Subcutaneous abdominal adipose tissue (tissue), 5 donors: ENCODE data around the gene SLC35D1.

Experiments used
- H3K27ac ChIP-seq: one replicate; pipeline ENCODE4 v1.7.0; 2013; ENCODE audit warnings: low read depth, mild to moderate bottlenecking, inconsistent platforms, low read length, moderate library complexity
- H3K27me3 ChIP-seq, 5 donors: one replicate each; pipeline ENCODE4 v1.7.0; 2013; ENCODE audit warnings: low read length in 5 of 5, inconsistent platforms in 1 of 5; ENCODE audit not compliant: control insufficient read depth in 5 of 5, insufficient read depth in 4 of 5
- H3K36me3 ChIP-seq, 5 donors: one replicate each; pipeline ENCODE4 v1.7.0; 2013; ENCODE audit warnings: low read length in 5 of 5; ENCODE audit not compliant: control insufficient read depth in 5 of 5, insufficient read depth in 5 of 5
- H3K4me1 ChIP-seq, 5 donors: one replicate each; pipeline ENCODE4 v1.7.0; 2013; ENCODE audit warnings: low read length in 5 of 5, mild to moderate bottlenecking in 3 of 5, moderate library complexity in 1 of 5; ENCODE audit not compliant: control insufficient read depth in 5 of 5, insufficient read depth in 5 of 5
- H3K4me3 ChIP-seq, 5 donors: one replicate each; pipeline ENCODE4 v1.7.0; 2013; ENCODE audit warnings: low read length in 5 of 5, low read depth in 1 of 5
- H3K9ac ChIP-seq, 5 donors: one replicate each; pipeline ENCODE4 v1.7.0; 2013; ENCODE audit warnings: low read length in 5 of 5, mild to moderate bottlenecking in 4 of 5, moderate library complexity in 3 of 5
- H3K9me3 ChIP-seq, 5 donors: one replicate each; pipeline ENCODE4 v1.7.0; 2013; ENCODE audit warnings: low read length in 5 of 5; ENCODE audit not compliant: control insufficient read depth in 5 of 5
- donor health status: healthy.
- donor health status: healthy.
- donor health status: healthy.
- donor health status: healthy.
- donor health status: healthy.

The SLC35D1 gene

DNA sequence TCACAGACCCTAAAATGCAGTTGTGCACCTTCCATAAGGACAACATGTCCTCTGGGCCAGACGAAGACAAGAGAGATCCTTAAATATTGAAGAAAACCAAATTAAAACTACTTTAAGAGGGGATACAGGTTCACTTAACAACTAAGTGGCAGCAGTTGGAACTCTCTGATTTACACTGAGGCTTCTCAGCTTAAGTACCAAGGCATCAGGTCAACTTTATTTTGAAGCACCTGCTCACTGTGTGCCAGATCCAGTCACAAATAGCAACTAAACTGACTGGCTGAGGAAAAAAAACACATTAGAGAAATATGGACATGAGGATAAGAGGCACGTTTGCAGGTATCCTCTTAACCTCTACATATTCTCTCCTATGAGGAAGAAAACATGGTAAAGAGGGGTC, 33.2 kb downstream of the SLC35D1 start:
- H3K9ac ChIP-seq, result no peak overlapping the region
- no peaks in the 10 kb centered on the region for H3K27me3 ChIP-seq
- H3K4me1 ChIP-seq, result peaks cover 0 to 15% (median 0%) of the 10 kb centered on the region in 5 donors
- no peaks in the 10 kb centered on the region for H3K9me3 ChIP-seq
- H3K36me3 ChIP-seq, result peaks cover 20 to 34% (median 25%) of the 10 kb centered on the region in 5 donors
- no peak overlapping the region for H3K27ac ChIP-seq
- no peak overlapping the region for H3K4me3 ChIP-seq

DNA sequence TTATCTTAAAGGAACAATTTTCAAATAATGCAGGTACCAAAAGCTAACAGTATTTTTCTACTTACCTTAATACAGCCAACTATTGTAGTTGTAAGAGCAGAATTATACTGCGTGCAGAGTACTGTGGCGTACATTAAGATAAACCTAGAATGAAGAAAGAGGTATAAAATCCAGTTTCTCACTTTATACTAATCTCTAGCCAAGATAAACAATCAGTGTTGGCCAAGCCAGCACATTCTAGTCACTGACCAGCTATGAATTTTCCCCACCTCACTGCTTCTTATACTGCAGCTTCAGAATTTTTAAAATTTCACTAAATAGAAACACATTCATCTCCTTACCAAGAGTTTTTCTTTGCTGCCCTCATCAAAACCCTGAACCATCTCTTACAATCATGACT, 33.6 kb downstream of the SLC35D1 start:
- H3K27me3 ChIP-seq, result no peaks in the 10 kb centered on the region
- no peak overlapping the region for H3K9ac ChIP-seq
- peaks cover 20 to 34% (median 25%) of the 10 kb centered on the region in 5 donors for H3K36me3 ChIP-seq
- no peaks in the 10 kb centered on the region for H3K9me3 ChIP-seq
- H3K27ac ChIP-seq, result peak overlapping the region; percentile 21
- H3K4me1 ChIP-seq, result peaks cover 0 to 15% (median 0%) of the 10 kb centered on the region in 5 donors
- no peak overlapping the region for H3K4me3 ChIP-seq

DNA sequence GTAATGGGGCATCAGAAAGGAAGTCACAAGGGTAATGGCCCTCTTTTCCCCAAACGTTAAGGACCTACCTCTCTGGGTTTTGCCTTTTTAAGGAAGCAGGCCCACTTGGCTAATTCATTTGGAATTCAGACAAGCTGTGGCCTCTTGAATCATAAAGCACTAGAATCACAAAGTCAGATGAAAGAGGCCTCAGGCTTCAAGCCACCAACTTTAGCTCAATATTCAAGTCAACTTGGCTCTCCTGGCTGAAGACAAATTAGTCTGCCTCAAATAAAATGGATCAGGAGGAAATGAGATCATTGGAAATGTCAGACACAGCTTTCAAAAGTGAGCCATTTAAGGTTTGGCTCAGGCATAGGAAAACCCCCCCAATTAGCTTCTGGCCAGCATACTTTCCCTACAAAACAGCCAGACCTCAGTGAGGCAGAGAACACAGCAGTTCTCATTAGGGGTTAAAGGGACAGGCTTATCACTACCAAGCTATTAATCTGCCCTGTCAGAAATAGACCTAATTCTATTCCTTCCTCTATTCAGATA, 34.3 kb downstream of the SLC35D1 start:
- H3K36me3 ChIP-seq, result peaks cover 20 to 31% (median 25%) of the 10 kb centered on the region in 5 donors
- no peak overlapping the region for H3K4me3 ChIP-seq
- H3K27me3 ChIP-seq, result no peaks in the 10 kb centered on the region
- H3K9ac ChIP-seq, result peak overlapping the region in 1 of 5 donors; percentile 58
- H3K27ac ChIP-seq, result peak overlapping the region; percentile 21
- H3K9me3 ChIP-seq, result no peaks in the 10 kb centered on the region
- H3K4me1 ChIP-seq, result peaks cover 0 to 15% (median 0%) of the 10 kb centered on the region in 5 donors

DNA sequence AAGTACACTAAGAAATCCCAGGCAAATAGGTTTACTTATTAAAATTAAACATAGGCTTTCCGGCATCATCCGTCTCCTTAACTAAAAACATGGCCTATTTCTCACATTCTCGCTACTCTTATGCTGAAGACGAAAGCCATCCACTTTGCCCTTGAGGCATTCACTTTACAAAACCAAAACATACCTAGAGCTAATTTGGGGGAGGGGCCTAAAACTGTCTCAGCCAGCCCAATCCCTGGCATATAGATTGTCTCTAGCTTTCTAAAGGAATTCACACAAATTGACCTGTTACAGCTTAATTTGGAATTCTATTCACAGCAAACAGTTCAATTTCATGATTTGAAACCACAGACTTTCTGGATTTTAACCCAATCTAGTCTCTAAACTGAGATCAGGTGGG, 34.8 kb downstream of the SLC35D1 start:
- Histone ChIP-seq H3K27me3 (no peaks in the 10 kb centered on the region), H3K4me1 (peaks cover 0 to 15% (median 0%) of the 10 kb centered on the region in 5 donors), H3K9me3 (no peaks in the 10 kb centered on the region), H3K9ac (no peak overlapping the region), H3K4me3 (no peak overlapping the region), H3K36me3 (peaks cover 20 to 30% (median 25%) of the 10 kb centered on the region in 5 donors), H3K27ac (peak overlapping the region; percentile 21)

DNA sequence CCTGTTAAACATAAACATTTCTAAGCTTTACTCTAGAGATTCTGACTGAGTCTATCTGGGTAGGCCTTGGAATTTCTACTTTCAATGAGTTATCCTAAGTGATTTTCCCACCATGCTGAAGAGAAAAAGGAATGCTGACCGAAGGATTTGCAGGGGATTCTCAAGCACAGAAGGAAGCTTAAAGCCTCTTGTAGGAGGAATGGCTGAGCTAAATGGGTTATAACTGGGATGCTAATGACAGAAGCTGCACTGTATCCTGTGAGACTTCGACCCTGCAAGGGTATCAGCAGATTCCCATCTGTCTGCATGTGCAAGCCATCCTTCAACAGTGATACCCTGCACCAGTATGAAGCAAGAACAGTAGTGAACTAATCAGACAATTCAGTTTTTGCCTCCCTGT, 35.4 kb downstream of the SLC35D1 start:
- Histone ChIP-seq H3K27ac (no peak overlapping the region), H3K27me3 (no peaks in the 10 kb centered on the region), H3K36me3 (peaks cover 20 to 30% (median 25%) of the 10 kb centered on the region in 5 donors), H3K4me3 (no peak overlapping the region), H3K9ac (no peak overlapping the region), H3K9me3 (no peaks in the 10 kb centered on the region), H3K4me1 (peaks cover 0 to 15% (median 0%) of the 10 kb centered on the region in 5 donors)

DNA sequence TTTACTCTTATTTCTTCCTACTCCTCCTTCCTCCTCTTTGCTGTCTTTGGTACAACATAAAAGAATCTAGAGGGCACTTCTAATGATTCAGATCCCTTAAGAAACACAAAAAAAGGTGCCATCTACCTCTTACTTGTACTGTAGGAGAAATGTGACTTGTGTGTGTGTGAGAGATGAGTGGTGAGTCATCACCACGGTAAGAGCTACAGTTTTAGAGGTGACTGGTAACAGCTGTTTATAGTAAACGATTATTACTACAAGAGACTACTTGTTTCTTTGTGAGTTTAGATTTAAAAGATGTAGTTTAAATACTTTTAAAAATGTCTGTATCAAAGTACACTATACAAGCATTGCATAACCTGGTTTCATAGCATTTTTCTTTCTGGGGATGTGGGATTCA, 40.4 kb downstream of the SLC35D1 start:
- H3K27me3 ChIP-seq, result no peaks in the 10 kb centered on the region
- H3K4me1 ChIP-seq, result no peaks in the 10 kb centered on the region
- H3K36me3 ChIP-seq, result peaks cover 7 to 20% (median 12%) of the 10 kb centered on the region in 5 donors
- H3K9ac ChIP-seq, result no peak overlapping the region
- no peak overlapping the region for H3K27ac ChIP-seq
- H3K4me3 ChIP-seq, result no peak overlapping the region
- no peaks in the 10 kb centered on the region for H3K9me3 ChIP-seq

DNA sequence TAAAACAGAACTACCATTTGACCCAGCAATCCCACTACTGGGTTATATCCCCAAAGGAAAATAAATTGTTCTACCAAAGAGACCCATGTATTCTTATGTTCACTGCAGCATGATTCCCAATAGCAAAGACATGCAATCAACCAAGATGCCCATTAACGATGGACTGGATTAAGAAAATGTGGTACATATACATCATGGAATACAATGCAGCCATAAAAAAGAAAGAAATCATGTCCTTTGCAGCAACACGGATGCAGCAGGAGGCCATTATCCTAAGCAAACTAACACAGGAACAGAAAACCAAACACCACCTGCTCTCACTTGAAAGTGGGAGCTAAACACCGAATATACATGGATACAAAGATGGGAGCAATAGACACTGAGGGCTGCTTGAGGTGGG, 44.2 kb downstream of the SLC35D1 start:
- no peak overlapping the region for H3K9ac ChIP-seq
- peaks cover 8 to 24% (median 9%) of the 10 kb centered on the region in 5 donors for H3K36me3 ChIP-seq
- H3K27me3 ChIP-seq, result no peaks in the 10 kb centered on the region

DNA sequence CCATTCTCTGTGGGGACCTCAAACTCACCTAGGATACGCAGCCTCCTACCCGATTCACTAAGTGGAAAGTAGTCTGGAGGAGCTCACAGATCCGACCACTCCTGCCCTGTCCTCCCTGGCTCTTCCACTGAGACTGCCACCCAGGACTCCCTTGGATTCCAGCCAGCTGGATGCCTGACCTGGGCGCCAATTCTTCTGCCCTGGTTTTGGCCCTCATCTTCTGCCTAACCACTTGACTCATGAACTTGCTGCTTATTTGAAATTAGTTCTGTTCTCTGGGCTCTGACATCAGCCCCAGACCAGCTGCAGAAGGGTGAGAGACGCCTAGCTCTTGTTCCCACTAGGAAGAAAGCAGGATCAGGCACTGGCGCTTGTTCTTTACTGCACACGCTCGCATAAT, 48.9 kb downstream of the SLC35D1 start:
- no peaks in the 10 kb centered on the region for H3K9me3 ChIP-seq
- H3K36me3 ChIP-seq, result peaks cover 21 to 42% (median 27%) of the 10 kb centered on the region in 5 donors
- H3K27me3 ChIP-seq, result no peaks in the 10 kb centered on the region
- H3K9ac ChIP-seq, result no peak overlapping the region
- H3K27ac ChIP-seq, result no peak overlapping the region
- peaks cover 0 to 6% (median 0%) of the 10 kb centered on the region in 5 donors for H3K4me1 ChIP-seq
- no peak overlapping the region for H3K4me3 ChIP-seq

More for the DNA sequence above, 44.2 kb downstream of the SLC35D1 start:
- H3K9me3 ChIP-seq, result no peaks in the 10 kb centered on the region
- no peak overlapping the region for H3K27ac ChIP-seq
- H3K4me3 ChIP-seq, result no peak overlapping the region
- no peaks in the 10 kb centered on the region for H3K4me1 ChIP-seq

DNA sequence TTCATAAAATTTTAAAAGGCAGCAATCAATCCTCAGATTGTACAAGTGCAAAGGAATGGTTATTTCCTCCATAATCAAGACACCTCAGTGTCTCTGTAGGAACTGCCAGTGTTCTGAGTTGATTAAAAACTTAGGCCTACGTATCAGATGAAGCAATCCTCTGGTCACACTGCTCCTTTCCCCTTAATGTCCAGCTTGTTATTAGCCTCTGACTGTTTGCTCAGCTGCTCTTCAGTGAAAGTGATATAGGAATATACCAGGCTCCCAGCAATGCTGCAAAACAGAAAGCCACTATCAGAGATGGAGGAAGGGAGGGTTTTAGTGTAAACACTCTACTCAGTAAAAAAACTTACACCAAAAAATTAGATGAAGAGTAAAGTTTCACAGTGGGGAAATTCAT, 49.8 kb downstream of the SLC35D1 start:
- peaks cover 21 to 37% (median 23%) of the 10 kb centered on the region in 5 donors for H3K36me3 ChIP-seq
- peaks cover 0 to 6% (median 0%) of the 10 kb centered on the region in 5 donors for H3K4me1 ChIP-seq
- no peak overlapping the region for H3K9ac ChIP-seq
- no peak overlapping the region for H3K4me3 ChIP-seq
- no peaks in the 10 kb centered on the region for H3K9me3 ChIP-seq
- no peaks in the 10 kb centered on the region for H3K27me3 ChIP-seq
- H3K27ac ChIP-seq, result no peak overlapping the region

DNA sequence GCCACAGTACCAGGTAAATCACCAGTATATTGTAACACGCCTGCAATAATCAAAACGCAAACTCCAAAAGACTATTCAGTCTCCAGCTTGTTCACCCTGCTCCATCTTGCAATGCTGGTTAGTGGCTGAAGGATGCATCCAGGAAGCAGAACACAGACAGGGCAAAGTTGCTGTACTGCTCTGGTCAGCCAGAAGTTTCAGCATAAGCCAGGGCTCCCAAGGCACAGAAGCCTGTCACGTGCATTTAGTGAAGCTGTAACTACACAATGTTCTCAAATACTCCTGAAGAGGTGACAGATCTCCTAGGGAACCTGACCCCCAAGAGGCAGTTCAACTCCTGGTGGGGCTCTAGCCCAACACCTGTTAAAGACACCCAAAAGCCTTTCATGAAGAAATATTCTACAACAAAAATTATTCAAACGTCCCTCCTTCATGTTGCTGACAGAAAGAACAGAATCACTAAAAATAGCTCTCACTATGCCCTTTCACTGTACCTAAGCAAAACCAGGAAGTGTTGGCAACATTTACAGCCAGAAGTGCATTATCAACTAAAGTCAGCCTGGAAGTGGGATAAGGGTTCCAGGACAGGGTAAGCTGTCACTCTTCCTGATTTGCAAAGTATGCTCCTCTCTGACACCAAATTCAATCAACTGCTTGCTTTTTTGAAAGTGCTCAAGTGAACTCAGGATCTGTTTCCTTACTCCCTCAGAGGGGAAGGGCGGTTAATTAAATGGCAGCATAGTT, 52.1 kb downstream of the SLC35D1 start:
- peaks cover 20 to 40% (median 28%) of the 10 kb centered on the region in 5 donors for H3K36me3 ChIP-seq
- H3K9ac ChIP-seq, result no peak overlapping the region
- peaks cover 0 to 6% (median 0%) of the 10 kb centered on the region in 5 donors for H3K4me1 ChIP-seq
- no peak overlapping the region for H3K4me3 ChIP-seq
- no peak overlapping the region for H3K27ac ChIP-seq
- no peaks in the 10 kb centered on the region for H3K9me3 ChIP-seq
- H3K27me3 ChIP-seq, result no peaks in the 10 kb centered on the region
